ENCODE results near the gene TBXAS1.

DNA sequence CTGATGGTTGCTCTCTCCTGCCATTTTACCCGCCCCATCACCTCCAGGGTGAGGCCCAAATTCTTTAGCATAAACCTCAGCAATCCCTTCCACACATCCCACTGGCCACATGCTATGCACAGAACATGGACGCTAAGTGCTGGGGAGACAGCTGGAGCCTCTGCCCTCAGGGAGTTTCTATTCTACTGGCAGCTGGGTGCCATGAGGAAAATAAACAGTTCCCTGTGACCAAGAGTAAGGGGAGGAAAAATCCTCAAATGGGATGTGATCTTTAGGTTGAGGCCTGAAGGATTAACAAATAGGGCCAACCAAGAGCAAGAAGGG, 232.5 kb downstream of the TBXAS1 start:
- no peak for TF ChIP-seq TAF1 (IDR thresholded peaks at IDR 0.05; ENCODE audit: low read depth)
- TF ChIP-seq, protein P1, sequence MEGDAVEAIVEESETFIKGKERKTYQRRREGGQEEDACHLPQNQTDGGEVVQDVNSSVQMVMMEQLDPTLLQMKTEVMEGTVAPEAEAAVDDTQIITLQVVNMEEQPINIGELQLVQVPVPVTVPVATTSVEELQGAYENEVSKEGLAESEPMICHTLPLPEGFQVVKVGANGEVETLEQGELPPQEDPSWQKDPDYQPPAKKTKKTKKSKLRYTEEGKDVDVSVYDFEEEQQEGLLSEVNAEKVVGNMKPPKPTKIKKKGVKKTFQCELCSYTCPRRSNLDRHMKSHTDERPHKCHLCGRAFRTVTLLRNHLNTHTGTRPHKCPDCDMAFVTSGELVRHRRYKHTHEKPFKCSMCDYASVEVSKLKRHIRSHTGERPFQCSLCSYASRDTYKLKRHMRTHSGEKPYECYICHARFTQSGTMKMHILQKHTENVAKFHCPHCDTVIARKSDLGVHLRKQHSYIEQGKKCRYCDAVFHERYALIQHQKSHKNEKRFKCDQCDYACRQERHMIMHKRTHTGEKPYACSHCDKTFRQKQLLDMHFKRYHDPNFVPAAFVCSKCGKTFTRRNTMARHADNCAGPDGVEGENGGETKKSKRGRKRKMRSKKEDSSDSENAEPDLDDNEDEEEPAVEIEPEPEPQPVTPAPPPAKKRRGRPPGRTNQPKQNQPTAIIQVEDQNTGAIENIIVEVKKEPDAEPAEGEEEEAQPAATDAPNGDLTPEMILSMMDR (IDR thresholded peaks at IDR 0.05; ENCODE audit: poor library complexity, severe bottlenecking), result no peak
- no peak for TF ChIP-seq RAD21 (conservative IDR thresholded peaks at IDR 0.05)
- no peak for TF ChIP-seq SMC3 (conservative IDR thresholded peaks at IDR 0.05; ENCODE audit: poor library complexity)
- TF ChIP-seq EP300 (conservative IDR thresholded peaks at IDR 0.05; ENCODE audit: poor library complexity, severe bottlenecking), result no peak

All from neural cell (in vitro differentiated cells).